ENCODE measurements around the gene CHRNA9. TPM values are rescaled to one million over a fixed set of nuclear protein-coding genes. Genes with fewer than 3 reads are reported as not detected.

CHRNA9 gene
- total and polyA plus RNA-seq, 2 of the 4 experiments (the other 2 are of a cell fraction) = not detected

- Histone ChIP-seq H3K9me1 (ENCODE audit: insufficient read depth, low read length) (peaks cover 12% of the 10 kb centered on the region), H4K8ac (ENCODE audit: low read depth in 2 of 2, low read length in 2 of 2) (no peak overlapping the region), H2BK120ac (ENCODE audit: low read depth, low read length) (0 out of 2 replicates have a peak overlapping the region, but pooled peaks have one; percentile 4), H4K91ac (ENCODE audit: insufficient read depth, low read depth, low read length) (no peak overlapping the region), H3K36me3 (ENCODE audit: control insufficient read depth, insufficient read depth, low read length) (no peaks in the 10 kb centered on the region), H3K9me3 (ENCODE audit: control insufficient read depth, insufficient read depth, low read length) (no peaks in the 10 kb centered on the region), H3K4me3 (ENCODE audit: insufficient read depth, low read depth, low read length) (no peak overlapping the region), H3K56ac (ENCODE audit: extremely low read depth, insufficient read depth, low read length) (no peak overlapping the region), H3K27me3 (ENCODE audit: control insufficient read depth, insufficient read depth, low read length) (peaks cover 1% of the 10 kb centered on the region; the same call in 1 of the 2 replicates), H2AK9ac (replicated peaks; ENCODE audit: low read depth, low read length, poor library complexity) (no peak overlapping the region), H3K4me1 (ENCODE audit: control insufficient read depth, insufficient read depth, low read length) (peaks cover 11% of the 10 kb centered on the region; the same call in 1 of the 2 replicates), H3K9ac (ENCODE audit: low read depth, low read length) (no peak overlapping the region), H3K79me1 (ENCODE audit: low read depth in 1 of 2, low read length in 2 of 2) (no peaks in the 10 kb centered on the region), H3K23ac (ENCODE audit: low read depth, low read length) (no peak overlapping the region), H4K5ac (ENCODE audit: low read depth, low read length) (no peak overlapping the region), H2BK20ac (ENCODE audit: low read depth, low read length) (no peak overlapping the region), H3K4me2 (ENCODE audit: low read depth, low read length) (no peak overlapping the region), H2AK5ac (ENCODE audit: low read depth, low read length) (no peak overlapping the region), H3K18ac (ENCODE audit: low read depth, low read length) (no peak overlapping the region), H2BK15ac (ENCODE audit: low read depth, low read length) (no peak overlapping the region), H4K20me1 (ENCODE audit: insufficient read depth, low read length) (no peaks in the 10 kb centered on the region), H3K27ac (ENCODE audit: insufficient read depth, low read length) (no peak overlapping the region), H3K4ac (ENCODE audit: low read depth, low read length) (no peak overlapping the region; the same call in 1 of the 2 replicates), H2BK5ac (ENCODE audit: low read depth, low read length, poor library complexity, severe bottlenecking) (no peak overlapping the region), H3K14ac (replicated peaks; ENCODE audit: low read depth, low read length) (no peak overlapping the region), H2AFZ (replicated peaks; ENCODE audit: low read length, poor library complexity) (no peak overlapping the region)
- POLR2A ChIA-PET (ENCODE audit: unreplicated experiment) = no interaction called here
- intact Hi-C loops (cut with micrococcal nuclease) = no loop called here
- in situ Hi-C loops (cut with MboI; ENCODE audit: low sequenced_read_pairs) = no loop called here
- no TSS peak for BruUV-seq (replicated peaks)
- no peak for TF ChIP-seq RCOR1 (IDR thresholded peaks at IDR 0.05; ENCODE audit: insufficient replicate concordance, low read length)
- no peak for TF ChIP-seq CHD1 (IDR thresholded peaks at IDR 0.05; ENCODE audit: low read depth, low read length)
- dilution Hi-C loops (cut with HindIII; ENCODE audit: low sequenced_read_pairs, unreplicated experiment) = no loop called here
- no CpG with 5 or more reads among the region's 4 CpGs for WGBS, 2 experiments (ENCODE audit: extremely low coverage in 2 of 2, insufficient read length in 1 of 2)
- DNase-seq (peak; percentile 37), ATAC-seq (ENCODE audit: low read depth) (peak; percentile 55)
- CTCF ChIA-PET = no interaction called here
These were observed 377 bp downstream of the CHRNA9 start for GRCh38 chr4:40335525-40335894.

All from IMR-90 (cell line).